ENCODE data around the gene NKAIN2.

Gene NKAIN2

DNA sequence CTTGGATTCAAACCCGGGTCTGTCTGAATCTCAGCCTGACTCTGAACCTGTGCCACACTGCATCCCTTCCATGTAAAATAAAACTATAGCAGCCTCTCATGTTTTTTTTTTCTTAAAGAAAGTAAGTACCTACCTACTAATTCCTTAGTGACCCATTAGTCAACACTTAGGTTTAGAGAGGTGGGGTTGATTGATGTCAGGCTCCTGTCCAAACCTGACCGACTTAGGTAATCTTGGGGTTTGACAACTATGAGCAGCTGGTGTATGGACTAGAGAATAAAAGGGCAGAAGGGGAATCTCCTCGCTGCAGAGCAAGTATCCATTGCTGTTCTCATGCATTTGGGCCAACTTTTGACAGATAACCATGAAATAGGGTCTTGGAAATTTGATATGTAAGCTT lies 6.5 kb downstream of the NKAIN2 start:
- no peak for DNase-seq

DNA sequence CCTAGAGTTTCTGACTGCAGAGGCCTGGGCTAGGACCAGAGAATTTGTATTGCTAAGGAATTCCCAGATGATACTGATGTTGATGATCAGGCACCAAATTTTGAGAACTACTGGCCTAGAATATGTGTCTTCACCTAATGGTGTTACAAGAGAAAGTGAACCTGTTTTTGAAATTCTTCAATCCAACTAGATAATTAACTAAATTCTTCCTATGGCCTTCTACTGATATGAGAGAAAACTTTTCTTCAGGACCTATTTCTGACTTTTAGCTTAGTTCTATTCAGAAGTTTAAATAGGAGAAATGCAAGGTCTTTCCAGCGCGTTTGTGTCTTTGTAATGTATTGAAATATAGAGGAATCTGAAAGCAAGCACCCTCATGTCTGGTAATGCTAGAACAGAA lies 7.3 kb downstream of the NKAIN2 start:
- DNase-seq = no peak

DNA sequence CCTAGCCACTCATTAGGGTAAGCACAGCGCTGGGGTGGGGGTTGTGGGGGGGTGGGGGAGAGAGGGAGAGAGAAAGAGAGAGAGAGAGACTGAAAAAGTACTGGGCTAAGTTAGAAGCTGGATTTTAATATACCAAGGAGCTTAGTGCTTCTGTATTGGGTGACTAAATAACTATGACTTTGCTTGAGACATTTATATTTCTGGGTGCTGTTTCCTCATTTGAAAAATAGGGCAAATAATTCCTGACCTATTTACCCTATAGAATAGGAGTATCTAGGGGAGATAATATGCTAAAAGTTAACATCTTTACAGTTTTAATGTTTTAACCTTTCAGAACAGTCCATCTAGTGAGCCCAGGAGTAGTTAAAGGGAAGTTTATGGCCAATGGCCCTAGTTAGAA lies 7.7 kb downstream of the NKAIN2 start:
- DNase-seq = no peak

DNA sequence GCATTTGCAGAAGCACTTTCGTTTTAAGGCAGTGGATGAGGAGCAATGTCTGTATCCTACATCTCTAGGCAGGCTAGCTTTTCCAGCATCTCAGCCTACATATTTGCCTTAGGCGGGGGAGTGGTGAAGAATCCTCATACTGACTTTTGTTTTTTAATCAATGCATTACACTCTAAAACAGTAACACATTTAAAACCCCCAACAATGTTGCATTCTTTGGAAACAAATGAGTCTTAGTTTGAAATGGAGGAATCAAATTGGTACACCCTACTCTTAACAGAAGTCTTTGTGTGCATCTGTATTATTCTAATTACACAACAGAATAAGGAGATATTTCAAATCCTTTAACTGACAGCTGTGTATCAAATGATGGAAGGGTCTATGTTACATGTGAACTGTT lies 9.0 kb downstream of the NKAIN2 start:
- no peak for DNase-seq

DNA sequence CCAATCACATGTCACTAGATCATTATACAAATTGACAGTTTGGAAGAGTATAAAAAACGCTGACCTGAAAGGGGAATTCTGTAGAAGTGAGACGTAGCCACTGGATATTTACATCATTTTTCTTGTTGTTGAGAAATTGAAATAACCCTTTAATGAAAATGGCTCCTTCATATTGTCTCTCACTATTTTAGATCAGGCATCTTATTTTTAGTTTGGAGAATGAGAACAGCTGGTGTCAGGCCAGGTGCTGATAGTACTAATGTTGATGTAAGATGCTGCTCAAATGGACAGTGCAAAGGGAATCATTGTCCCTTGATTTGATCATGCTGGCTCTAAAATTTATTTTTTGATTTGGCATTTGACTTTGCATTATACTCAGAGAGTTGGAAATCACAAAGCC lies 17.4 kb downstream of the NKAIN2 start:
- DNase-seq = no peak

DNA sequence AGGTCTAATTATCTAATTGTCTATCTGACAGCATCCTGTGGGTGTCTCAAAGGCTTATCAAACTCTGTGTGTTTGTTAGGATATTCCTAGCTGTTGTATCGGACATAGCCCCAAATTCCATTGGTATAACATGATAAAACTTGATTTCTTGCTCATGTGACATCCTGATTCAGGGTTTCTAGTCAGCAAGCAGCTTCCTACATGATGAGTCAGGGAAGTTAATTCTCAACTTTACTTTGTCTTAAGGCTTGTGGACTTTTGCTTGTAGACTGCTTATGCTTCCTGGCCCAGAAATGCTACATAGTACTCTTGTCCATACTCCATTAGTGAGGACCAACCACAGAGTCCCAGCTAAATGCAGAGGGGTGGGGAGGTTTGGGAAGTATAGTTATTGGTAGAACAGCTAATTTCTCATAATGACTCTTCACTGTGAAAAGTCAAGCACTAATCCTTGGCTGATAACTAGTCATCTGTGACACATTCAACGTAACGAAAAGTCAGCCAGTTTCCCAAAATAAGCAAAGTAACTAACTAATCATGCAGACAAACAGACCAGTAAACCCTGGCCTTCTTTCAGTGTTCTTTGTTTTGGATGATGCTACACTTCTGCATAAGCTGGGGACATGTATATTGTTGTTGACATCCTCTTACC lies 25.8 kb downstream of the NKAIN2 start:
- no peak for DNase-seq

DNA sequence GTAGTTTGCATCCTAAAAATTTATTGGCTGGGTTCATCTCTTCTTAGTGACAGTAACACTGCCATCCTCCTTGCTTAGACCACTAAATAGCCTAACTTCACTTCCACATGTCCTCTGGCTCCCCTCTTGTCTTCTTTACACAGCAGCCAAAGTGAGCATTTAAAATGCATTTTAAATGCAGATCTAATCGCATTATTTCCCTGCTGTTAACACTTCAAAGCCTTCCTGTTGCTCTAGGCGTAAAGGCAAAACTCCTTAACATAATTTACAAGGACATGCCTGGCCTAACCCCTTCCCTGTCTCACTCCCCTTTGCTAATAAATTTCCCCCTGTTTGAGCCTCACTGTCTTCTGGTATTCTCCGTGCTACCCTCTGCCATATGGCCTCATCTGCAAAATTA lies 26.5 kb downstream of the NKAIN2 start:
- DNase-seq = no peak

GRCh38 chr6:123838505-123839234 lies 35.0 kb downstream of the NKAIN2 start:
- no peak for DNase-seq

GRCh38 chr6:123841067-123841896 lies 37.6 kb downstream of the NKAIN2 start:
- no peak for DNase-seq

GRCh38 chr6:123844011-123844410 lies 40.3 kb downstream of the NKAIN2 start:
- DNase-seq = no peak

DNA sequence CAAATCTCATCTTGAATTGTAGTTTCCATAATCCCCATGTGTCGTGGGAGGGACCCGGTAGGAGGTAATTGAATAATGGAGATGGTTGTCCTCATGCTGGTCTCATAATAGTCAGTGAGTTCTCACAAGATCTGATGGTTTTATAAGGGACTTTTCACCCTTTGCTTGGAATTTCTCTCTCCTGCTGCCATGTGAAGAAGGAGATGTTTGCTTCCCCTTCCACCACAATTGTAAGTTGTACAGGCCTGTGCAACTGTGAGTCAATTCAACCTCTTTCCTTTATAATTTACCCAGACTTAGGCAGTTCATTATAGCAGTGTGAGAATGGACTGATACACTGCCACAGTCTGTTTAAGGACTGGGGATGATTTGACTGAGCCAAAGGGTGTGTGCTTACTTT lies 44.7 kb downstream of the NKAIN2 start:
- no peak for DNase-seq

DNA sequence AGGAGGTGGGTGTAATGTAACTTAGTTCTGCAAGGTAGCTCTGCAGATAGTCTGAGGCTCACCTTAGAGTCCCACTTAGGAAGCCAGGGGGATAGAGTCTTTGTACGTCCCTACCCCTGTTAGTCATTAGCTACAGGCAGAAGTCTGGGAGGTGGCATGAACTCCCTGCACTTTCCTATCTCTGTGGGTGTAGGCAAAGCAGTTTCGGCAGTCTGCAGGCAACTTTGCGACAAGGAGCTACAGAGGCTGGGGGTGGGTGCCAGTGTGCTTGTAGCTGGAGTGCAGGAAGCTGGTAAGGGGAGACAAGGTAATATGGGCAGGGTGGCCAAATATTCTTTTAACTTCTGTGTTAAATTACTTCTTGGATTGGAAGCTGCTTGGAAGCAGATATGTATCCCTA lies 45.7 kb downstream of the NKAIN2 start:
- DNase-seq = no peak

- DNase-seq = no peak
These were observed 46.9 kb downstream of the NKAIN2 start for GRCh38 chr6:123850555-123850954.

- no peak for DNase-seq
These were observed 50.5 kb downstream of the NKAIN2 start for GRCh38 chr6:123854201-123854600.

GRCh38 chr6:123855506-123855905 lies 51.8 kb downstream of the NKAIN2 start:
- no peak for DNase-seq

DNA sequence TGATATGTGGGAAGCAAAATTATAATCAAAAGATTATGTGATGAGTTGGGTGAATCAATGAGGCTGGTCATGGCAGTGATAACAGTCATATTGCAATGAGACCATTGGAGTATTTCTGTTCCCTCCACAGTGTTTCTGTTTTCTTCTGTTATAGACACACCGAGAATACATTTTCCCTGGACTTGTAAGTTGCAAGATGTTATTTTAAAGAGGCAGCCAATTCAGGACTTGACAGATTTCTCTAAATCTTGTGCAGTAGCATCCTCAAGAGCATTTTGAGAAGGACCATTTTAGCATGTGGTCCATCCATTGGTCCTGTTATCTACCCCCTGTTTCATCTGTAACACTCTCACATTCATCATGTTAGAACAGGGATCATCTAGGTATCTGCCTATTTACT lies 55.6 kb downstream of the NKAIN2 start:
- DNase-seq = no peak

GRCh38 chr6:123869334-123869733 lies 65.7 kb downstream of the NKAIN2 start:
- DNase-seq = no peak

DNA sequence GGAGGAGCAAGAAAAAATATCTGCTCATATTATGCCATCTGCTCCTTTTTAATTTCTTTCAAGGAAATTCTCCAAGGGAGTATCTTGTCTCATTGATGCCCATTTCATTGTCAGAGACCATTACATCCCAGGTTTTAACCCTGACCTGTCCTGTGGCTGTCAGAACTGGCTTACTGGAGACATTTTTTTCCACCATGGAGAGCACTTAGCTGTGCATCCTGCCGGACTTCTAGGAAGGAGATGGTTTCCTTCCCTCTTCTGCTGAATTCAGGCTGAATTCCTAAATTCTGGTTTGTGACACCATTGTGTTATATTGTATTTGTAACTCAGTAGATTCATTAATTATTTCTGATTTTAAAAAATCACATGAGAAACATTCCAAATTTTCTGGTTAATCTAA lies 70.3 kb downstream of the NKAIN2 start:
- no peak for DNase-seq

DNA sequence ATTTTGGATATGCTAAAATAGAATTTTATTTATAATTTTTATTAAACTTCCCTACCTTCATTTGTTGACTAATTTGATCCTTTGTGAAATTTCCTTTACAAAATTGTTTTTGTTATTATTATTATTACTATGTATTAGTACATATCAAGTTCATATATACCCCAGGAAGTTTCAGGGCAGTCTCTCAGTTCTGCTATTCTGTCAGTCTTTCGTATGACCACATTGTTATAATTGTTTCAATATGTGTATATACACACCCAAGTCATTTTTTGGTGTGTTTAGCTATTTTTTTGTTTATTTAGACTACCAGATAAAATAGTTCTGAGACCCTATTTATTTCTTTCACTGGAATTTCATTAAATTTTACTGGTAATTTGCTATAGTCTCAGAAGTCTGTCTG lies 72.1 kb downstream of the NKAIN2 start:
- DNase-seq = no peak

DNA sequence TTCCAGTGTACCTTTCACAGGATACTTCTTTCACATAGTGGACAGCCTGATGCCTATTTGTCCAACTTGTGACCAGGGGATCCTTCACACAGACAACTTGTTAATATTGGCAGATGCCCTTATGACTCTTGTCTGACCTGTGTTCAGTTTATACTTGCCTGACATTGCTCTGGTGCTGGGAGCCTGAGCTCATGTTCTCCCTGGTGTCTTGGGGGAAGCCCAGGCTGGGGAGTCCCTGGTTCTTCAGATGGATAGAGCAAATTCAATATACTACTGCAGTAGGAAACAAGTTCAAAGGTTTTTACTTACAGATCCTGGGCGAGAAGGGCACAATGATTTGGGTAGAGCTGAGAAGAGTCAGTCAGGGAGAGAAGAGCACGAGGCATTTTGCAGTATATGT lies 76.1 kb downstream of the NKAIN2 start:
- no peak for DNase-seq

DNA sequence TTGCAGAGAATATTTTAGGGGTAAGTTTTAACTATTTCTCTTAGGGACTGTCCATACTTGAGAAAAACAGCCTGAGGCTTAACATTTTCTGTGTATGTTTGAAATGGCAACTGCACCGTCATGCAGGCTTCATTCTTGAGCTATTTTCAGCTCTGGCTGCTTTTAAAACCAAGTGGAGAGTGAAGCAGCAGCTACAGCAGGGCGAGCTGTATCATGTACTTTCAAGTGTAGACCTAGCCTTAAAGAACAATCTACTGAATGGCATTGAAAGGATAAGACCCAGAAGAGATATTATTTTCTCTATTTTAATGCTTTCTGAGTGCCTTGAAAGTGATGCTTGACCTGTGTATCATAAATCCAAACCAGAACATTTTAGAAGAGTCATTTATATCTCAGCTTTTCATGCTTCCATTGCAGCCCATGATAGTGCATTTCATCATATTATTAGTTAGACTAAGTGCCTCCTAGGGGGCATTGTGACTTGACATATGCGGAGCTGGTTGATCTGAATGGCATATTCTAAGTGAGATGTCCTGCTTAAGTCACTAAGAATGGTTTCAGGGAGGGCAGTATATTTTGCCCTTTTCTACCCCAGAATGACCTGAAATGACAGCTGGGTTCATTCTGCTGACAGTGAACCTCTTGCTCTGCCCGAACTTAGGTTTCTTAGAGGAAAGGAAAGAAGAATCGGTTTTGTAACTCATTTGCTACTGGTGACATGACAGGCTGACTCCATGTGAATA lies 85.3 kb downstream of the NKAIN2 start:
- DNase-seq = no peak

DNA sequence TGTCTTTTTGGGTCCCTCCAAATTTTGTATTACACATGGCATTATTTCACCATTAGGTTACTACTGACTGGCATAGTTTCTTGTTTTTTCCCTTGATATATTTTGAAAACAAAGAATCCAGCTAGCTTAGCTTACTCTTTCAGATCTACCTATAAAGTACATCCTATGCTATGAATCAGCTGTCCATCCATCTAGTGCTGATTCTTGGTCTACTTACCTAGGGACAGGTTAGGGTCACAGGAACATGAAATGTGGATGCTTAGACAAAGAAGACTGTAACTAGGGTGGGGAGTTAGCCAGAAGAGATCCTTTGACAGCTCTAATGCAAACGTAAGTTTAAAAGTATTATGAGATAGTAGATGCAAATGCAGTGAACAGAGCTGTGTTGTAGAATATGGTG lies 91.7 kb downstream of the NKAIN2 start:
- no peak for DNase-seq

- peak; percentile 55 for DNase-seq
These were observed 92.1 kb downstream of the NKAIN2 start for GRCh38 chr6:123895806-123896205.
